T-cell (primary cell): Measurements from ENCODE around the gene PCDHB8. TPM values are rescaled to one million over a fixed set of nuclear protein-coding genes. Genes with fewer than 3 reads are reported as not detected.
"Not testable (repeated sequence)": the region's sequence is repeated elsewhere in the genome, so short reads cannot be mapped to it uniquely, and the experiment has no call there.

Source experiments
- ATAC-seq, 4 experiments: fragments of 200-7000 bp in 3 of 4; fragments of 150-1000 bp in 1 of 4; cut with Tn5 transposase; replicated peaks in 1 of 4; 1 replicate in 3 of 4; 2 replicates in 1 of 4; pipeline ENCODE4 v1.10.0; 2021; ENCODE audit warnings: moderate library complexity in 3 of 4, mild to moderate bottlenecking in 2 of 4, moderate number of reproducible peaks in 1 of 4
- CTCF ChIA-PET, 2 donors: fragments of 300-600 bp; sonication (Branson Sonifier 250); formaldehyde crosslinking; loops; one replicate each; lab custom pipeline; 2022; ENCODE audit warnings: antibody characterized with exemption in 2 of 2; lab: Charles Lee
- POLR2A ChIA-PET, 2 donors: fragments of 300-600 bp; sonication (Branson Sonifier 250); formaldehyde crosslinking; loops; one replicate each; lab custom pipeline; 2022; ENCODE audit warnings: antibody characterized with exemption in 2 of 2; lab: Charles Lee
- DNase-seq, 35 experiments: peaks; one replicate each; pipeline versions ENCODE4 v3.0.0 to v3.0.0-alpha.2; 2013 to 2023
- H3K27ac ChIP-seq: one replicate; pipeline ENCODE4 v1.5.1; 2013; ENCODE audit warnings: low read length
- H3K27me3 ChIP-seq, 2 experiments: replicated peaks in 1 of 2; 1 replicate in 1 of 2; 2 replicates in 1 of 2; pipeline versions ENCODE4 v1.6.1 to v1.7.0; 2013; ENCODE audit warnings: low read length in 1 of 2, mixed read lengths in 1 of 2; ENCODE audit not compliant: control insufficient read depth in 2 of 2, insufficient read depth in 2 of 2; ENCODE audit errors: extremely low read depth in 1 of 2
- H3K36me3 ChIP-seq, 2 donors: 1 replicate in 1 of 2; 2 replicates in 1 of 2; pipeline versions ENCODE4 v1.6.1 to v1.7.0; 2013; ENCODE audit warnings: low read length in 1 of 2; ENCODE audit not compliant: control insufficient read depth in 2 of 2, insufficient read depth in 1 of 2; ENCODE audit errors: extremely low read depth in 1 of 2
- H3K4me1 ChIP-seq, 2 experiments: 1 replicate in 1 of 2; 2 replicates in 1 of 2; pipeline versions ENCODE4 v1.6.1 to v1.7.0; 2013; ENCODE audit warnings: low read length in 2 of 2, mixed read lengths in 1 of 2; ENCODE audit not compliant: insufficient read depth in 2 of 2, control insufficient read depth in 1 of 2; ENCODE audit errors: extremely low read depth in 1 of 2
- H3K4me3 ChIP-seq, 2 donors: 1 replicate in 1 of 2; 2 replicates in 1 of 2; pipeline versions ENCODE4 v1.5.1 to v1.7.0; 2013; ENCODE audit warnings: mild to moderate bottlenecking in 2 of 2, low read length in 1 of 2, moderate library complexity in 1 of 2; ENCODE audit not compliant: control insufficient read depth in 1 of 2; ENCODE audit errors: extremely low read depth in 1 of 2
- H3K9me3 ChIP-seq: 2 replicates; pipeline ENCODE4 v1.7.0; 2013
- H3K27ac Mint-ChIP-seq, 2 donors: one replicate each; pipeline ENCODE4 v1.8.0; 2020 to 2021; ENCODE audit warnings: mild to moderate bottlenecking in 2 of 2, mixed read lengths in 2 of 2
- H3K27me3 Mint-ChIP-seq, 2 donors: one replicate each; pipeline ENCODE4 v1.8.0; 2021 to 2022; ENCODE audit warnings: mixed read lengths in 2 of 2
- H3K36me3 Mint-ChIP-seq: one replicate; pipeline ENCODE4 v1.8.0; 2021; ENCODE audit warnings: mixed read lengths
- H3K4me1 Mint-ChIP-seq, 3 donors: one replicate each; pipeline ENCODE4 v1.8.0; 2020 to 2022; ENCODE audit warnings: mixed read lengths in 3 of 3, mild to moderate bottlenecking in 1 of 3
- H3K4me3 Mint-ChIP-seq, 3 donors: one replicate each; pipeline ENCODE4 v1.8.0; 2020 to 2022; ENCODE audit warnings: mild to moderate bottlenecking in 3 of 3, mixed read lengths in 3 of 3, moderate library complexity in 3 of 3
- H3K9me3 Mint-ChIP-seq, 3 donors: one replicate each; pipeline ENCODE4 v1.8.0; 2020 to 2022; ENCODE audit warnings: mixed read lengths in 3 of 3
- WGBS: methylation state at CpG from one replicate; pipeline ENCODE4 v1.1.5; 2013; ENCODE audit warnings: missing lambda C conversion rate; ENCODE audit not compliant: insufficient coverage; 5-methylcytosine and 5-hydroxymethylcytosine counted together
- total RNA-seq, 35 experiments: library from RNA in 6 of 35; stranded (reverse) in 6 of 35; fragments of 120-200 nt in 1 of 35; gene quantifications; one replicate each; pipeline versions ENCODE4 v1.2.1 to v1.2.4 and lab custom pipeline; 2013 to 2026

PCDHB8 gene
- total RNA-seq, 5 donors from 2014 or later (not counting 1 experiment from before 2014, with no cell fraction given) = not detected

GRCh38 chr5:141192110-141192725, 14.6 kb downstream of the PCDHB8 start, which contains the start of gene PCDHB10:
Gene PCDHB10, plus strand, starts transcription at chr5:141192353. Its CDS starts 200 bp downstream, at chr5:141192553.
- Mint-ChIP-seq H3K27me3 (peaks cover 38 to 57% of the 10 kb centered on the region in 2 donors), H3K9me3 (peaks cover 21 to 35% (median 26%) of the 10 kb centered on the region in 3 donors), H3K27ac (peak within 1 kb of the TSS in 1 of 2 donors; percentile 10), H3K4me1 (peaks cover under 1 to 4% (median 3%) of the 10 kb centered on the region in 3 donors), H3K4me3 (no peak within 1 kb of the TSS), H3K36me3 (no peaks in the 10 kb centered on the region)
- no peak for ATAC-seq
- Histone ChIP-seq H3K9me3 (peaks cover 2% of the 10 kb centered on the region), H3K4me1 (no peaks in the 10 kb centered on the region), H3K27me3 (peaks cover 2 to 21% of the 10 kb centered on the region in 2 experiments), H3K4me3 (no peak within 1 kb of the TSS), H3K27ac (no peak within 1 kb of the TSS), H3K36me3 (no peaks in the 10 kb centered on the region)
- POLR2A ChIA-PET = no interaction called here
- peak in 4 of 35 experiments; percentile 8 to 24 (median 10) for DNase-seq
- CTCF ChIA-PET = no interaction called here
- WGBS = 11% methylated on average over 6 of the region's 10 CpGs

GRCh38 chr5:141194332-141194731, 16.7 kb downstream of the PCDHB8 start:
- H3K9me3 ChIP-seq, H3K36me3 Mint-ChIP-seq, DNase-seq, CTCF ChIA-PET, H3K4me1 Mint-ChIP-seq, ATAC-seq, H3K27ac Mint-ChIP-seq, H3K4me1 ChIP-seq, H3K4me3 ChIP-seq, POLR2A ChIA-PET, H3K36me3 ChIP-seq, H3K4me3 Mint-ChIP-seq, H3K27ac ChIP-seq: not testable (repeated sequence)
- H3K27me3 ChIP-seq = peaks cover 2 to 14% of the 10 kb centered on the region in 2 experiments
- peaks cover 17 to 49% (median 28%) of the 10 kb centered on the region in 3 donors for H3K9me3 Mint-ChIP-seq
- no CpG with 5 or more reads among the region's 37 CpGs for WGBS
- H3K27me3 Mint-ChIP-seq = peaks cover 43 to 56% of the 10 kb centered on the region in 2 donors

- CTCF ChIA-PET = interaction anchor here (0.7 to 1.2 kb wide), 2 partner anchors 10 to 367 kb away, joined by 3 to 5 read pairs; partner anchors contain the start of gene PCDHB9 (in 1 of the 2)
- peaks cover 5% of the 10 kb centered on the region for H3K9me3 ChIP-seq
Measured at GRCh38 chr5:141196363-141196762, 18.8 kb downstream of the PCDHB8 start.

GRCh38 chr5:141199359-141200235, 22.0 kb downstream of the PCDHB8 start, which contains the start of gene PCDHB11:
Gene PCDHB11, plus strand, starts transcription at chr5:141199627. Its CDS starts 148 bp downstream, at chr5:141199775.
- no peak within 1 kb of the TSS for H3K27ac Mint-ChIP-seq
- no peaks in the 10 kb centered on the region for H3K4me1 Mint-ChIP-seq
- CTCF ChIA-PET = no interaction called here
- no peak within 1 kb of the TSS for H3K27ac ChIP-seq
- H3K27me3 Mint-ChIP-seq = peaks cover 47 to 51% of the 10 kb centered on the region in 2 donors
- 49% methylated on average over 14 of the region's 21 CpGs for WGBS
- H3K36me3 Mint-ChIP-seq = no peaks in the 10 kb centered on the region
- DNase-seq (peak in 1 of 35 experiments; percentile 17), ATAC-seq (no peak)
- no peak within 1 kb of the TSS for H3K4me3 ChIP-seq
- POLR2A ChIA-PET = no interaction called here
- H3K36me3 ChIP-seq = no peaks in the 10 kb centered on the region
- H3K9me3 ChIP-seq = peaks cover 5% of the 10 kb centered on the region
- peaks cover 7 to 45% (median 28%) of the 10 kb centered on the region in 3 donors for H3K9me3 Mint-ChIP-seq
- H3K27me3 ChIP-seq = peaks cover 0 to 13% of the 10 kb centered on the region in 2 experiments
- peaks cover 0 to 2% of the 10 kb centered on the region in 2 experiments for H3K4me1 ChIP-seq
- no peak within 1 kb of the TSS for H3K4me3 Mint-ChIP-seq

More at GRCh38 chr5:141196363-141196762, 18.8 kb downstream of the PCDHB8 start:
- POLR2A ChIA-PET = interaction anchor here in 1 of 2 donors (0.6 kb wide), 1 partner anchor 435 kb away, joined by 3 read pairs; no protein-coding TSS in a partner anchor
- H3K9me3 Mint-ChIP-seq = peaks cover 17 to 57% (median 35%) of the 10 kb centered on the region in 3 donors
- no peak overlapping the region for H3K4me3 ChIP-seq
- no peak overlapping the region for H3K4me3 Mint-ChIP-seq
- H3K27me3 Mint-ChIP-seq = peaks cover 46 to 60% of the 10 kb centered on the region in 2 donors
- no peak overlapping the region for H3K27ac ChIP-seq
- H3K36me3 Mint-ChIP-seq = no peaks in the 10 kb centered on the region
- no peak for ATAC-seq
- peaks cover 0 to 3% (median 0%) of the 10 kb centered on the region in 3 donors for H3K4me1 Mint-ChIP-seq
- peaks cover 0 to 2% of the 10 kb centered on the region in 2 experiments for H3K4me1 ChIP-seq
- WGBS = no CpG with 5 or more reads among the region's 3 CpGs
- H3K27me3 ChIP-seq = peaks cover 0 to 10% of the 10 kb centered on the region in 2 experiments
- DNase-seq = no peak
- H3K27ac Mint-ChIP-seq = no peak overlapping the region
- H3K36me3 ChIP-seq = no peaks in the 10 kb centered on the region

GRCh38 chr5:141201126-141201525, 23.5 kb downstream of the PCDHB8 start:
- H3K9me3 Mint-ChIP-seq = peaks cover 6 to 40% (median 25%) of the 10 kb centered on the region in 3 donors
- peaks cover 51 to 55% of the 10 kb centered on the region in 2 donors for H3K27me3 Mint-ChIP-seq
- peaks cover 0 to 13% of the 10 kb centered on the region in 2 experiments for H3K27me3 ChIP-seq
- H3K4me1 Mint-ChIP-seq, H3K4me3 ChIP-seq, H3K4me3 Mint-ChIP-seq, H3K27ac Mint-ChIP-seq, H3K36me3 Mint-ChIP-seq, H3K9me3 ChIP-seq, POLR2A ChIA-PET, H3K27ac ChIP-seq, CTCF ChIA-PET, H3K36me3 ChIP-seq, DNase-seq, ATAC-seq, H3K4me1 ChIP-seq: not testable (repeated sequence)
- WGBS = 20% methylated on average over 9 of the region's 38 CpGs

- H3K4me3 ChIP-seq, H3K4me3 Mint-ChIP-seq, POLR2A ChIA-PET, H3K4me1 ChIP-seq, H3K36me3 ChIP-seq, H3K4me1 Mint-ChIP-seq, H3K9me3 ChIP-seq, ATAC-seq, H3K27ac ChIP-seq, H3K36me3 Mint-ChIP-seq, DNase-seq, H3K27ac Mint-ChIP-seq: not testable (repeated sequence)
- peaks cover 0 to 13% of the 10 kb centered on the region in 2 experiments for H3K27me3 ChIP-seq
- peaks cover 54 to 55% of the 10 kb centered on the region in 2 donors for H3K27me3 Mint-ChIP-seq
- H3K9me3 Mint-ChIP-seq = peaks cover under 1 to 35% (median 20%) of the 10 kb centered on the region in 3 donors
- CTCF ChIA-PET = interaction anchor here in 1 of 2 donors (0.7 kb wide), 1 partner anchor 1128 kb away, joined by 3 read pairs; no protein-coding TSS in a partner anchor
- WGBS = 48% methylated on average over 22 of the region's 35 CpGs
Measured at GRCh38 chr5:141201646-141202045, 24.1 kb downstream of the PCDHB8 start.
